ENCODE results near the gene MAP2K7. TPM values are rescaled to one million over a fixed set of nuclear protein-coding genes. Genes with fewer than 3 reads are reported as not detected.
A peak's percentile ranks its signal among the peaks of the same experiment; 100 is the strongest.

The MAP2K7 gene
- total and polyA plus RNA-seq, 2 donors (not counting 1 experiment from before 2014, with no cell fraction given) = 7.8 to 10.4 TPM

- DNase-seq (ENCODE audit: low read depth in 2 of 2) = peak; percentile 92 to 94
- TF ChIP-seq EZH2 (IDR thresholded peaks at IDR 0.05; ENCODE audit: low read length, missing control alignments) (no peak), CTCF (conservative IDR thresholded peaks at IDR 0.05 in 1 of 2, IDR thresholded peaks at IDR 0.05 in 1 of 2; ENCODE audit: low read depth in 1 of 2, low read length in 2 of 2) (no peak)
- H3K27me3 ChIP-seq (ENCODE audit: control insufficient read depth, insufficient read depth, low read length) = peaks cover 8% of the 10 kb centered on the region
- H4K20me1 ChIP-seq (ENCODE audit: control insufficient read depth, extremely low read depth, insufficient read depth, low read length) = no peaks in the 10 kb centered on the region
- peaks cover 23% of the 10 kb centered on the region for H3K4me1 ChIP-seq (ENCODE audit: control insufficient read depth, extremely low read depth, insufficient read depth, low read length)
- H2AFZ ChIP-seq (ENCODE audit: low read length) = peak within 1 kb of the TSS; percentile 97
- peak within 1 kb of the TSS; percentile 67 to 75 (median 70) for H3K4me3 ChIP-seq (replicated peaks in 1 of 4; ENCODE audit: control extremely low read depth in 1 of 4, insufficient read depth in 1 of 4, low read depth in 3 of 4, low read length in 4 of 4)
- H3K79me2 ChIP-seq (ENCODE audit: control insufficient read depth, insufficient read depth, low read length) = peaks cover 3% of the 10 kb centered on the region
- no peaks in the 10 kb centered on the region for H3K9me3 ChIP-seq (ENCODE audit: control insufficient read depth, insufficient read depth, low read depth, low read length)
- H3K27ac ChIP-seq (ENCODE audit: insufficient read depth, low read length) = peak within 1 kb of the TSS; percentile 78
- peaks cover 9% of the 10 kb centered on the region for H3K36me3 ChIP-seq (ENCODE audit: control insufficient read depth, insufficient read depth, low read length)
- peak within 1 kb of the TSS; percentile 79 for H3K9ac ChIP-seq (ENCODE audit: insufficient read depth, low read length)
- H3K4me2 ChIP-seq (ENCODE audit: extremely low read depth, insufficient read depth, low read length) = peak within 1 kb of the TSS; percentile 97
These were observed 16.2 kb downstream of the MAP2K7 start, which contains the start of gene SNAPC2 for GRCh38 chr19:7919610-7920518. Gene SNAPC2 (plus strand): TSS chr19:7920338. CDS start chr19:7920367, 29 bp downstream.

- Histone ChIP-seq H3K9me3 (ENCODE audit: control insufficient read depth, insufficient read depth, low read depth, low read length) (no peaks in the 10 kb centered on the region), H3K9ac (ENCODE audit: insufficient read depth, low read length) (peak overlapping the region; percentile 79), H3K27me3 (ENCODE audit: control insufficient read depth, insufficient read depth, low read length) (peaks cover 4% of the 10 kb centered on the region), H2AFZ (ENCODE audit: low read length) (peak overlapping the region; percentile 74), H3K79me2 (ENCODE audit: control insufficient read depth, insufficient read depth, low read length) (peaks cover 3% of the 10 kb centered on the region), H3K4me2 (ENCODE audit: extremely low read depth, insufficient read depth, low read length) (peak overlapping the region; percentile 97), H3K27ac (ENCODE audit: insufficient read depth, low read length) (peak overlapping the region; percentile 78), H3K36me3 (ENCODE audit: control insufficient read depth, insufficient read depth, low read length) (peaks cover 9% of the 10 kb centered on the region), H4K20me1 (ENCODE audit: control insufficient read depth, extremely low read depth, insufficient read depth, low read length) (no peaks in the 10 kb centered on the region), H3K4me1 (ENCODE audit: control insufficient read depth, extremely low read depth, insufficient read depth, low read length) (peaks cover 21% of the 10 kb centered on the region), H3K4me3 (replicated peaks in 1 of 4; ENCODE audit: control extremely low read depth in 1 of 4, insufficient read depth in 1 of 4, low read depth in 3 of 4, low read length in 4 of 4) (peak overlapping the region; percentile 67 to 75 (median 70))
- peak; percentile 93 to 98 for DNase-seq (ENCODE audit: low read depth in 2 of 2)
- no peak for TF ChIP-seq CTCF (conservative IDR thresholded peaks at IDR 0.05 in 1 of 2, IDR thresholded peaks at IDR 0.05 in 1 of 2; ENCODE audit: low read depth in 1 of 2, low read length in 2 of 2)
- TF ChIP-seq EZH2 (IDR thresholded peaks at IDR 0.05; ENCODE audit: low read length, missing control alignments) = no peak
These were observed 17.0 kb downstream of the MAP2K7 start for GRCh38 chr19:7920519-7921301.

All from fibroblast of lung (primary cell).